Measurements from ENCODE around the gene MRPL14.

- no peak for TF ChIP-seq POLR2A (IDR thresholded peaks at IDR 0.05)
- no peak for TF ChIP-seq POLR2AphosphoS5 (IDR thresholded peaks at IDR 0.05; ENCODE audit: insufficient read depth in 1 of 2, low read depth in 1 of 2)
- no peak for TF ChIP-seq CTCF (IDR thresholded peaks at IDR 0.05)
These were observed 42.0 kb downstream of the MRPL14 start for GRCh38 chr6:44085219-44085618.
